ENCODE results near the gene PPEF1. TPM values are rescaled to one million over a fixed set of nuclear protein-coding genes. Genes with fewer than 3 reads are reported as not detected.

The PPEF1 gene
- total RNA-seq, 1 experiment from 2014 or later, result 1.2 TPM

GRCh38 chrX:18696653-18697052 lies 10.8 kb upstream of the PPEF1 start:
- no peak overlapping the region for H3K4me3 ChIP-seq (ENCODE audit: low read depth, low read length, poor library complexity, severe bottlenecking)
- CTCF ChIA-PET, result no interaction called here
- no peak for DNase-seq (ENCODE audit: low spot score)
- H3K4me1 ChIP-seq (ENCODE audit: insufficient read depth, low read length, poor library complexity, severe bottlenecking), result no peaks in the 10 kb centered on the region
- no peaks in the 10 kb centered on the region for H3K9me3 ChIP-seq (ENCODE audit: low read depth, low read length, poor library complexity, severe bottlenecking)
- H3K36me3 ChIP-seq (ENCODE audit: insufficient read depth, low read length, poor library complexity, severe bottlenecking), result no peaks in the 10 kb centered on the region
- intact Hi-C loops (cut with micrococcal nuclease; ENCODE audit: unreplicated experiment), result no loop called here
- TF ChIP-seq CTCF (conservative IDR thresholded peaks at IDR 0.05; ENCODE audit: low read depth, low read length), result no peak
- TF ChIP-seq EZH2 (IDR thresholded peaks at IDR 0.05; ENCODE audit: borderline replicate concordance, low read depth, low read length, poor library complexity, severe bottlenecking), result no peak
- POLR2A ChIA-PET (ENCODE audit: low non-redundant PET), result no interaction called here
- peaks cover 6% of the 10 kb centered on the region for H3K27me3 ChIP-seq (replicated peaks; ENCODE audit: insufficient read depth, low read depth, low read length, poor library complexity)
- H3K27ac ChIP-seq (ENCODE audit: low read depth, low read length, poor library complexity, severe bottlenecking), result no peak overlapping the region
- no TSS peak for BruUV-seq (replicated peaks)

GRCh38 chrX:18698737-18699650 lies 8.5 kb upstream of the PPEF1 start:
- TF ChIP-seq EZH2 (IDR thresholded peaks at IDR 0.05; ENCODE audit: borderline replicate concordance, low read depth, low read length, poor library complexity, severe bottlenecking) (no peak), CTCF (conservative IDR thresholded peaks at IDR 0.05; ENCODE audit: low read depth, low read length) (no peak)
- H3K4me3 ChIP-seq (ENCODE audit: low read depth, low read length, poor library complexity, severe bottlenecking), result no peak overlapping the region
- no peaks in the 10 kb centered on the region for H3K9me3 ChIP-seq (ENCODE audit: low read depth, low read length, poor library complexity, severe bottlenecking)
- H3K36me3 ChIP-seq (ENCODE audit: insufficient read depth, low read length, poor library complexity, severe bottlenecking), result no peaks in the 10 kb centered on the region
- ChIA-PET POLR2A (ENCODE audit: low non-redundant PET) (no interaction called here), CTCF (no interaction called here)
- intact Hi-C loops (cut with micrococcal nuclease; ENCODE audit: unreplicated experiment), result no loop called here
- DNase-seq (ENCODE audit: low spot score), result peak; percentile 56
- BruUV-seq (replicated peaks), result no TSS peak
- no peaks in the 10 kb centered on the region for H3K4me1 ChIP-seq (ENCODE audit: insufficient read depth, low read length, poor library complexity, severe bottlenecking)
- H3K27ac ChIP-seq (ENCODE audit: low read depth, low read length, poor library complexity, severe bottlenecking), result no peak overlapping the region
- H3K27me3 ChIP-seq (replicated peaks; ENCODE audit: insufficient read depth, low read depth, low read length, poor library complexity), result no peaks in the 10 kb centered on the region

- intact Hi-C loops (cut with micrococcal nuclease; ENCODE audit: unreplicated experiment), result no loop called here
- Histone ChIP-seq H3K9me3 (ENCODE audit: low read depth, low read length, poor library complexity, severe bottlenecking) (no peaks in the 10 kb centered on the region), H3K4me1 (ENCODE audit: insufficient read depth, low read length, poor library complexity, severe bottlenecking) (no peaks in the 10 kb centered on the region), H3K4me3 (ENCODE audit: low read depth, low read length, poor library complexity, severe bottlenecking) (no peak overlapping the region), H3K27ac (ENCODE audit: low read depth, low read length, poor library complexity, severe bottlenecking) (no peak overlapping the region), H3K36me3 (ENCODE audit: insufficient read depth, low read length, poor library complexity, severe bottlenecking) (no peaks in the 10 kb centered on the region), H3K27me3 (replicated peaks; ENCODE audit: insufficient read depth, low read depth, low read length, poor library complexity) (no peaks in the 10 kb centered on the region)
- no TSS peak for BruUV-seq (replicated peaks)
- CTCF ChIA-PET, result interaction anchor here (0.6 kb wide), 1 partner anchor 9 kb away, joined by 3 read pairs; no protein-coding TSS in a partner anchor
- POLR2A ChIA-PET (ENCODE audit: low non-redundant PET), result no interaction called here
- no peak for DNase-seq (ENCODE audit: low spot score)
- no peak for TF ChIP-seq EZH2 (IDR thresholded peaks at IDR 0.05; ENCODE audit: borderline replicate concordance, low read depth, low read length, poor library complexity, severe bottlenecking)
- TF ChIP-seq CTCF (conservative IDR thresholded peaks at IDR 0.05; ENCODE audit: low read depth, low read length), result no peak
Observed at GRCh38 chrX:18701621-18702361, 5.7 kb upstream of the PPEF1 start.
